Measurements from ENCODE around the gene NRXN2. TPM values are rescaled to one million over a fixed set of nuclear protein-coding genes. Genes with fewer than 3 reads are reported as not detected.

Gene NRXN2
- polyA plus RNA-seq, 3 donors, result 0.07 TPM; not detected in 2

DNA sequence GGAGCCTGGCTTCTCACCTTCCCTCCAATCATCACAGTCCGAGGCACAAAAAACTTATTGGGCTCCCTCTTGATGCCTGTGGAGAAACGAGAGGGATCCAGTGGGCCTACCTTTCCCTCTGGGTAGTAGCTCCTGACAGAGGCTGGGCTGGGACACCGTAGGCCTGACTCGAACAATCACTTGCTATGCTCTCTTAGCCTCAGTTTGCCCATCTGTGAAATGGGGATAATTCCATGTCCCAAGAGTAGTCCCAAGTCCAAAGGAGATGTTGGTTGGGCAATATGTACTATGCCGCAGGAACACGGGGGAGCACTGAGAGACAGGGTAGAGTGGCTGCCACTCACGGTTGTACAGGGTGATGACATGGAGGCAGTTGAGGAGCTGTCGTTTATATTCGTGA, 28.6 kb upstream of the NRXN2 start:
- Mint-ChIP-seq H3K27ac (no peak overlapping the region), H3K4me1 (peaks cover 2% of the 10 kb centered on the region), H3K4me3 (no peak overlapping the region), H3K36me3 (peaks cover 10 to 21% of the 10 kb centered on the region in 2 donors), H3K9me3 (no peaks in the 10 kb centered on the region), H3K27me3 (ENCODE audit: low read depth in 3 of 3) (peaks cover 0 to 4% (median 2%) of the 10 kb centered on the region in 3 donors)
- Histone ChIP-seq H3K27ac (ENCODE audit: low read depth in 1 of 2, low read length in 2 of 2) (no peak overlapping the region), H3K36me3 (replicated peaks in 1 of 2; ENCODE audit: control insufficient read depth in 1 of 2, insufficient read depth in 2 of 2, low read length in 2 of 2) (no peaks in the 10 kb centered on the region), H3K4me3 (replicated peaks in 1 of 3; ENCODE audit: low read depth in 2 of 3, low read length in 3 of 3) (no peak overlapping the region), H3K9me3 (replicated peaks in 1 of 2; ENCODE audit: control insufficient read depth in 1 of 2, insufficient read depth in 1 of 2, low read length in 2 of 2) (no peaks in the 10 kb centered on the region), H4K20me1 (ENCODE audit: insufficient read depth, low read length) (no peaks in the 10 kb centered on the region), H3K79me2 (ENCODE audit: insufficient read depth, low read length) (no peaks in the 10 kb centered on the region), H3K4me2 (replicated peaks; ENCODE audit: extremely low read depth, low read length, poor library complexity, severe bottlenecking) (no peak overlapping the region), H3K27me3 (ENCODE audit: control insufficient read depth in 2 of 2, insufficient read depth in 2 of 2, low read length in 2 of 2) (no peaks in the 10 kb centered on the region), H2AFZ (ENCODE audit: insufficient read depth, low read depth, low read length, poor library complexity, severe bottlenecking) (no peak overlapping the region), H3K9ac (ENCODE audit: insufficient read depth, low read length, poor library complexity, severe bottlenecking) (no peak overlapping the region), H3K4me1 (ENCODE audit: control insufficient read depth in 1 of 2, insufficient read depth in 2 of 2, low read length in 2 of 2) (no peaks in the 10 kb centered on the region)
- TF ChIP-seq, protein P1, sequence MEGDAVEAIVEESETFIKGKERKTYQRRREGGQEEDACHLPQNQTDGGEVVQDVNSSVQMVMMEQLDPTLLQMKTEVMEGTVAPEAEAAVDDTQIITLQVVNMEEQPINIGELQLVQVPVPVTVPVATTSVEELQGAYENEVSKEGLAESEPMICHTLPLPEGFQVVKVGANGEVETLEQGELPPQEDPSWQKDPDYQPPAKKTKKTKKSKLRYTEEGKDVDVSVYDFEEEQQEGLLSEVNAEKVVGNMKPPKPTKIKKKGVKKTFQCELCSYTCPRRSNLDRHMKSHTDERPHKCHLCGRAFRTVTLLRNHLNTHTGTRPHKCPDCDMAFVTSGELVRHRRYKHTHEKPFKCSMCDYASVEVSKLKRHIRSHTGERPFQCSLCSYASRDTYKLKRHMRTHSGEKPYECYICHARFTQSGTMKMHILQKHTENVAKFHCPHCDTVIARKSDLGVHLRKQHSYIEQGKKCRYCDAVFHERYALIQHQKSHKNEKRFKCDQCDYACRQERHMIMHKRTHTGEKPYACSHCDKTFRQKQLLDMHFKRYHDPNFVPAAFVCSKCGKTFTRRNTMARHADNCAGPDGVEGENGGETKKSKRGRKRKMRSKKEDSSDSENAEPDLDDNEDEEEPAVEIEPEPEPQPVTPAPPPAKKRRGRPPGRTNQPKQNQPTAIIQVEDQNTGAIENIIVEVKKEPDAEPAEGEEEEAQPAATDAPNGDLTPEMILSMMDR (IDR thresholded peaks at IDR 0.05), result no peak
- WGBS (ENCODE audit: insufficient coverage), result 89% methylated on average over 7 of the region's 9 CpGs
- no peak for DNase-seq
- intact Hi-C loops (cut with micrococcal nuclease), result no loop called here

DNA sequence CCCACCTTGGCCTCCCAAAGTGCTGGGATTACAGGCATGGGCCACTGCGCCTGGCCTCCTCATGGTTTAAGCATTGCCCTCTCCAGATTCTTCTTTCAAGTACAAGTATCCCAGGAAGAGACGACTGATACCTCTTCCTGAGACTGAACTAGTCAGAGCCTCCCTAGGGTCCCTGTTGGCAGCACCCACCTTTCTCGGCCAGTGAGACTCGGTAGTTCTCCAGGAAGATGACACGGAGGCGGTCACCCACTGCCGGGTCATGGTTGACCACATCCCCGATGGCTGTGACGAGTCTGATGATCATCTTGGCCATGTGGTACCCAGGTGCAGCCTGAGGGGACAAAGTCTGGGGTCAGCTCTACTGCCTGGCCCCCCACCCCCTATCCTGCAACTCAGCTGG, 28.1 kb upstream of the NRXN2 start:
- intact Hi-C loops (cut with micrococcal nuclease), result no loop called here
- Histone ChIP-seq H3K9ac (ENCODE audit: insufficient read depth, low read length, poor library complexity, severe bottlenecking) (no peak overlapping the region), H3K27ac (ENCODE audit: low read depth in 1 of 2, low read length in 2 of 2) (no peak overlapping the region), H3K36me3 (replicated peaks in 1 of 2; ENCODE audit: control insufficient read depth in 1 of 2, insufficient read depth in 2 of 2, low read length in 2 of 2) (no peaks in the 10 kb centered on the region), H2AFZ (ENCODE audit: insufficient read depth, low read depth, low read length, poor library complexity, severe bottlenecking) (no peak overlapping the region), H3K79me2 (ENCODE audit: insufficient read depth, low read length) (no peaks in the 10 kb centered on the region), H3K4me1 (ENCODE audit: control insufficient read depth in 1 of 2, insufficient read depth in 2 of 2, low read length in 2 of 2) (peaks cover 3% of the 10 kb centered on the region in 2 donors), H3K27me3 (ENCODE audit: control insufficient read depth in 2 of 2, insufficient read depth in 2 of 2, low read length in 2 of 2) (no peaks in the 10 kb centered on the region), H3K9me3 (replicated peaks in 1 of 2; ENCODE audit: control insufficient read depth in 1 of 2, insufficient read depth in 1 of 2, low read length in 2 of 2) (no peaks in the 10 kb centered on the region), H4K20me1 (ENCODE audit: insufficient read depth, low read length) (no peaks in the 10 kb centered on the region), H3K4me3 (replicated peaks in 1 of 3; ENCODE audit: low read depth in 2 of 3, low read length in 3 of 3) (no peak overlapping the region), H3K4me2 (replicated peaks; ENCODE audit: extremely low read depth, low read length, poor library complexity, severe bottlenecking) (no peak overlapping the region)
- 89% methylated on average over 8 of the region's 9 CpGs for WGBS (ENCODE audit: insufficient coverage)
- H3K27ac Mint-ChIP-seq, result peak overlapping the region in 1 of 7 donors; percentile 36
- DNase-seq, result no peak
- peaks cover 10 to 21% of the 10 kb centered on the region in 2 donors for H3K36me3 Mint-ChIP-seq
- peaks cover 0 to 4% (median 2%) of the 10 kb centered on the region in 3 donors for H3K27me3 Mint-ChIP-seq (ENCODE audit: low read depth in 3 of 3)
- H3K9me3 Mint-ChIP-seq, result no peaks in the 10 kb centered on the region
- H3K4me1 Mint-ChIP-seq, result peaks cover 6% of the 10 kb centered on the region
- no peak overlapping the region for H3K4me3 Mint-ChIP-seq
- TF ChIP-seq, protein P1 (IDR thresholded peaks at IDR 0.05), result no peak
